HepG2 (cell line): Measurements from ENCODE around the gene FHL3. TPM values are rescaled to one million over a fixed set of nuclear protein-coding genes. Genes with fewer than 3 reads are reported as not detected.
A peak's percentile ranks its signal among the peaks of the same experiment; 100 is the strongest.

ENCODE experiments used
- ATAC-seq: fragments of 200-7000 bp; cut with Tn5 transposase; 3 replicates; pipeline ENCODE4 v1.9.1; 2020; ENCODE audit warnings: mild to moderate bottlenecking, moderate library complexity
- BruUV-seq: library from RNA; stranded (reverse); fragments of 400-500 nt; replicated peaks from 2 replicates; lab custom pipeline; 2021; lab: Mats Ljungman, UMichigan
- CTCF ChIA-PET: fragments of 300-600 bp; formaldehyde crosslinking; extraction: SDS; loops from one replicate; lab custom pipeline; 2021; ENCODE audit warnings: low total read pairs, inconsistent platforms, low intra/inter-chr PET ratio; lab: Yijun Ruan, JAX
- POLR2A ChIA-PET: fragments of 350-600 bp; sonication (Branson Sonifier 250); formaldehyde crosslinking; loops from one replicate; lab custom pipeline; 2020; ENCODE audit warnings: antibody characterized with exemption, inconsistent platforms; lab: Yijun Ruan, JAX
- DNase-seq: peaks from one replicate; pipeline ENCODE4 v3.0.0-alpha.2; 2015; ENCODE audit warnings: low spot score
- FAIRE-seq: peaks from 3 replicates; lab custom pipeline; 2011; peaks lifted over from hg19 to GRCh38; lab: Jason Lieb, UNC
- H2AFZ ChIP-seq: one replicate; pipeline ENCODE4 v1.6.1; 2011; ENCODE audit warnings: low read length, inconsistent platforms
- H3K27ac ChIP-seq: fragments of 300-600 bp; 3 replicates; pipeline ENCODE4 v1.8.0; 2011; ENCODE audit warnings: mixed run types, mild to moderate bottlenecking, mixed read lengths, low read length, inconsistent platforms; ENCODE audit not compliant: insufficient read depth; ENCODE audit errors: extremely low read length
- H3K27me3 ChIP-seq, 2 experiments: fragments of 200-600 bp in 1 of 2; 2 replicates in 1 of 2; 3 replicates in 1 of 2; pipeline versions ENCODE4 v1.6.0 to v1.8.0; 2011; ENCODE audit warnings: low read length in 2 of 2, mild to moderate bottlenecking in 2 of 2, moderate library complexity in 2 of 2, inconsistent platforms in 1 of 2; ENCODE audit not compliant: insufficient read depth in 2 of 2, control insufficient read depth in 1 of 2
- H3K36me3 ChIP-seq, 2 experiments: fragments of 200-600 bp in 1 of 2; replicated peaks in 1 of 2; 2 replicates in 1 of 2; 3 replicates in 1 of 2; pipeline versions ENCODE4 v1.5.1 to v1.8.0; 2011; ENCODE audit warnings: low read length in 2 of 2, inconsistent platforms in 1 of 2; ENCODE audit not compliant: insufficient read depth in 2 of 2, control insufficient read depth in 1 of 2
- H3K4me1 ChIP-seq: 2 replicates; pipeline ENCODE4 v1.5.1; 2012; ENCODE audit warnings: low read length, inconsistent platforms; ENCODE audit not compliant: insufficient read depth
- H3K4me2 ChIP-seq: 2 replicates; pipeline ENCODE4 v1.6.0; 2011; ENCODE audit warnings: low read depth, low read length, inconsistent platforms
- H3K4me3 ChIP-seq, 3 experiments: fragments of 200-600 bp in 1 of 3; sonication (generic), shearing (Covaris generic) in 1 of 3; replicated peaks in 1 of 3; 2 replicates each; pipeline ENCODE4 v1.5.1; 2011 to 2016; ENCODE audit warnings: low read length in 3 of 3, inconsistent platforms in 2 of 3, low read depth in 2 of 3, mild to moderate bottlenecking in 2 of 3, control low read depth in 1 of 3, mixed read lengths in 1 of 3; ENCODE audit not compliant: insufficient read depth in 1 of 3
- H3K79me2 ChIP-seq: one replicate; pipeline ENCODE4 v1.6.1; 2011; ENCODE audit warnings: low read length, inconsistent platforms; ENCODE audit not compliant: insufficient read depth
- H3K9ac ChIP-seq: 2 replicates; pipeline ENCODE4 v1.6.0; 2011; ENCODE audit warnings: mild to moderate bottlenecking, low read depth, low read length, inconsistent platforms; ENCODE audit not compliant: insufficient read depth
- H3K9me3 ChIP-seq: 2 replicates; pipeline ENCODE4 v1.5.1; 2012; ENCODE audit warnings: mild to moderate bottlenecking, low read length
- H4K20me1 ChIP-seq: 2 replicates; pipeline ENCODE4 v1.6.0; 2011; ENCODE audit warnings: inconsistent platforms, mild to moderate bottlenecking, low read length, moderate library complexity; ENCODE audit not compliant: insufficient read depth
- FOSL1 ChIP-seq: sonication (generic); formaldehyde crosslinking; IDR thresholded peaks from 2 replicates; pipeline ENCODE4 v1.9.0; 2021; ENCODE audit warnings: missing genetic modification reagents, borderline replicate concordance
- GATA4 ChIP-seq: sonication (generic); IDR thresholded peaks from 2 replicates; pipeline ENCODE4 v1.6.1; 2016; ENCODE audit warnings: antibody characterized with exemption, low read depth, borderline replicate concordance
- MYNN ChIP-seq: sonication (generic); formaldehyde crosslinking; IDR thresholded peaks from 2 replicates; pipeline ENCODE4 v1.4.0; 2020; ENCODE audit warnings: mild to moderate bottlenecking, low read depth, missing genetic modification reagents
- NFE2L2 ChIP-seq: fragments of 150-350 bp; IDR thresholded peaks from 2 replicates; pipeline ENCODE4 v1.6.1; 2014; ENCODE audit warnings: low read length
- RARG ChIP-seq: sonication (generic); formaldehyde crosslinking; IDR thresholded peaks from 2 replicates; pipeline ENCODE4 v1.4.0; 2020; ENCODE audit warnings: low read depth, mild to moderate bottlenecking, missing genetic modification reagents
- RBFOX2 ChIP-seq: fragments of 200-400 bp; formaldehyde crosslinking; IDR thresholded peaks from 2 replicates; pipeline ENCODE4 v1.6.1; 2017; ENCODE audit warnings: low read depth, mild to moderate bottlenecking, low read length
- SSRP1 ChIP-seq: IDR thresholded peaks from 2 replicates; pipeline ENCODE4 v1.6.1; 2016; ENCODE audit warnings: control low read depth
- USF2 ChIP-seq, 2 experiments: sonication (generic) in 1 of 2; formaldehyde crosslinking in 1 of 2; IDR thresholded peaks; 2 replicates each; pipeline versions ENCODE4 v1.5.1 to v1.6.1; 2011 to 2020; ENCODE audit warnings: borderline replicate concordance in 1 of 2, low read depth in 1 of 2, low read length in 1 of 2, mild to moderate bottlenecking in 1 of 2, missing genetic modification reagents in 1 of 2, moderate library complexity in 1 of 2
- ZNF816 ChIP-seq: sonication (generic); formaldehyde crosslinking; IDR thresholded peaks from 2 replicates; pipeline ENCODE4 v1.8.0; 2022; ENCODE audit warnings: missing genetic modification reagents, mild to moderate bottlenecking, borderline replicate concordance
- WGBS: methylation state at CpG from one replicate; pipeline ENCODE4 v1.1.6; 2017; ENCODE audit warnings: low lambda C conversion rate; 5-methylcytosine and 5-hydroxymethylcytosine counted together
- in situ Hi-C: cut with HindIII; loops from 2 replicates; pipeline ENCODE4 v1.10.0; 2017; ENCODE audit warnings: low pct_unique_long_range_greater_than_20kb; ENCODE audit not compliant: extremely low pct_ligation_motif_present
- intact Hi-C: fragments of 100-400 bp; cut with micrococcal nuclease; formaldehyde crosslinking; loops from one replicate; pipeline ENCODE4 v1.10.0; 2022; ENCODE audit not compliant: unreplicated experiment
- polyA plus RNA-seq, 8 experiments: library from polyadenylated mRNA; depleted of rRNA in 3 of 8; stranded (reverse) in 7 of 8; unstranded in 1 of 8; fragments of >200 nt; fragmentation: Illumina TruSeq in 4 of 8; extraction: Trizol in 4 of 8; gene quantifications; 2 replicates each; pipeline versions ENCODE4 v1.2.1 to v1.2.3, GENCODE V29; 2011 to 2016; ENCODE audit warnings: low read depth in 4 of 8, missing spikeins in 1 of 8, mixed read lengths in 1 of 8; ENCODE audit not compliant: insufficient read depth in 1 of 8
- total RNA-seq, 5 experiments: library from RNA; depleted of rRNA; stranded (reverse); fragments of >200 nt; fragmentation: Illumina TruSeq; extraction: Trizol; gene quantifications; 2 replicates each; pipeline ENCODE4 v1.2.3, GENCODE V29; 2016; ENCODE audit warnings: low read depth in 1 of 5

The FHL3 gene
- total and polyA plus RNA-seq, 2 of the 13 experiments (the other 11 are each of a cell fraction or from before 2014, with no cell fraction given), result 2.8 to 6.6 TPM

- Histone ChIP-seq H3K9ac (no peak overlapping the region), H3K4me2 (no peak overlapping the region), H3K4me3 (no peak overlapping the region), H3K4me1 (peaks cover 39% of the 10 kb centered on the region), H3K79me2 (peaks cover 31% of the 10 kb centered on the region), H4K20me1 (no peaks in the 10 kb centered on the region; the same call in 1 of the 2 replicates), H3K36me3 (peaks cover 7 to 60% of the 10 kb centered on the region in 2 experiments), H3K9me3 (no peaks in the 10 kb centered on the region), H3K27me3 (no peaks in the 10 kb centered on the region; a peak in 1 of 5 replicates), H3K27ac (peak overlapping the region; percentile 27), H2AFZ (no peak overlapping the region)
- in situ Hi-C loops (no loop called here), intact Hi-C loops (no loop called here)
- TF ChIP-seq NFE2L2 (0 out of 2 replicates have a peak, but pooled peaks have one; percentile 53), GATA4 (no peak)
- WGBS, result 96% methylated on average over 6 of the region's 6 CpGs
- no peak for ATAC-seq
- DNase-seq, result no peak
- POLR2A ChIA-PET, result no interaction called here
- no TSS peak for BruUV-seq
- CTCF ChIA-PET, result interaction anchor here (1.2 to 1.7 kb wide), 2 partner anchors 26 to 125 kb away, joined by 4 to 6 read pairs; partner anchors contain the start of gene SF3A3
- no peak for FAIRE-seq
Measured at GRCh38 chr1:38015978-38016725, 10.8 kb upstream of the FHL3 start.

GRCh38 chr1:38014724-38015424 is 9.6 kb upstream of the FHL3 start:
- H3K27ac ChIP-seq, result no peak overlapping the region
- no peak for ATAC-seq
- H4K20me1 ChIP-seq, result no peaks in the 10 kb centered on the region; the same call in 1 of the 2 replicates
- no peaks in the 10 kb centered on the region for H3K9me3 ChIP-seq
- no peaks in the 10 kb centered on the region; a peak in 1 of 5 replicates for H3K27me3 ChIP-seq
- no peak for FAIRE-seq
- in situ Hi-C loops (no loop called here), intact Hi-C loops (no loop called here)
- no peak overlapping the region for H2AFZ ChIP-seq
- H3K9ac ChIP-seq, result peak overlapping the region; percentile 95; the same call in 1 of the 2 replicates
- H3K79me2 ChIP-seq, result peaks cover 31% of the 10 kb centered on the region
- H3K4me2 ChIP-seq, result peak overlapping the region; percentile 92; the same call in 1 of the 2 replicates
- peaks cover 39% of the 10 kb centered on the region for H3K4me1 ChIP-seq
- no TSS peak for BruUV-seq
- no peak for DNase-seq
- no peak overlapping the region for H3K4me3 ChIP-seq
- POLR2A ChIA-PET, result interaction anchor here (0.8 to 3.0 kb wide), 3 partner anchors 11 to 25 kb away, joined by 3 to 10 read pairs (median 6); partner anchors contain the start of gene SF3A3
- CTCF ChIA-PET, result no interaction called here
- WGBS, result 82% methylated on average over 11 of the region's 11 CpGs
- H3K36me3 ChIP-seq, result peaks cover 5 to 48% of the 10 kb centered on the region in 2 experiments
- no peak for TF ChIP-seq RARG (CRISPR knock-in tag)
- no peak for TF ChIP-seq MYNN
- TF ChIP-seq ZNF816 (CRISPR knock-in tag), result no peak
- TF ChIP-seq SSRP1, result no peak
- no peak for TF ChIP-seq USF2 (IDR thresholded peaks at IDR 0.05; ENCODE audit: low read depth, low read length)
- no peak for TF ChIP-seq USF2 (CRISPR knock-in tag; IDR thresholded peaks at IDR 0.05; ENCODE audit: borderline replicate concordance)
- TF ChIP-seq FOSL1, result no peak
- no peak for TF ChIP-seq RBFOX2
